ENCODE results near the gene GRAPL. TPM values are rescaled to one million over a fixed set of nuclear protein-coding genes. Genes with fewer than 3 reads are reported as not detected.
"Not testable (repeated sequence)": the region's sequence is repeated elsewhere in the genome, so short reads cannot be mapped to it uniquely, and the experiment has no call there.

GRAPL gene
- polyA plus RNA-seq, 3 donors, result 0.47 to 3.8 (median 1.5) TPM

DNA sequence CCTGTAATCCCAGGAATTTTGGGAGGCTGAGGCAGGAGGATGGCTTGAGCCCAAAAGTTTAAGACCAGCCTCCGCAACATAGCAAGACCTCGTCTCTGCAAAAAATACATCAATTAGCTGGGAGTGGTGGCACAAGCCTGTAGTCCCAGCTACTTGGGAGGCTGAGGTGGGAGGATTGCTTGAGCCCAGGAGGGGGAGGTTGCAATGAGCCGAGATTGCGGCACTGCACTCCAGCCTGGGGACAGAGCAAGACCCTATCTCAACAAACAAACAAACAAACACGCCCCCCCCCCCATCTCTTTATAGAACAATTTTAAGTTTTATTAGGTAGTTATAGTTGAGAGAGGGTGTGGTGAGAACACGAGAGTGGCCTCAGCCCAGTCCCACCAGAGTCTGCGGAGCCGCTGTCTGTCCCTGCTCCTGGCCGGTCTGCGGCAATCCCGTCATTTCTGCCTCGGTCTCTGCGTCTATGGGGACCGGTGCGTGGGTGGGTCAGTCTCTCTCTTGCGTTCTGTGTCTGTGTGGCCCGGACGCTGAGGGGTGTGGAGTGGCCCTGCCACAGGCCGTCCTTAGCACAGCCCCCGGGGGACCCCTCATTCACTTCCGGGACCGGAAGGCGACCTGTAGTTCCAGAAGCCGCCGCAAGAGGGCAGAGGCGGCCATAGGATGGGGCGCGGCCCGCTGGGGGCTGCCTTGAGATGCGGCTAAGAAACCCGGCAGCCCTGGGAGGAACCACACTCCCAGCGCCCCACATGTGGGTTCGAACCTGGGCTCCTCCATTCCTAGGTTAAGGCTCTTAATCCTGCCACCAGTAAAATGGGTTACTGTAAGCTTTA lies 53.9 kb downstream of the GRAPL start:
- WGBS, 3 donors, result no CpG with 5 or more reads among the region's 33 CpGs

DNA sequence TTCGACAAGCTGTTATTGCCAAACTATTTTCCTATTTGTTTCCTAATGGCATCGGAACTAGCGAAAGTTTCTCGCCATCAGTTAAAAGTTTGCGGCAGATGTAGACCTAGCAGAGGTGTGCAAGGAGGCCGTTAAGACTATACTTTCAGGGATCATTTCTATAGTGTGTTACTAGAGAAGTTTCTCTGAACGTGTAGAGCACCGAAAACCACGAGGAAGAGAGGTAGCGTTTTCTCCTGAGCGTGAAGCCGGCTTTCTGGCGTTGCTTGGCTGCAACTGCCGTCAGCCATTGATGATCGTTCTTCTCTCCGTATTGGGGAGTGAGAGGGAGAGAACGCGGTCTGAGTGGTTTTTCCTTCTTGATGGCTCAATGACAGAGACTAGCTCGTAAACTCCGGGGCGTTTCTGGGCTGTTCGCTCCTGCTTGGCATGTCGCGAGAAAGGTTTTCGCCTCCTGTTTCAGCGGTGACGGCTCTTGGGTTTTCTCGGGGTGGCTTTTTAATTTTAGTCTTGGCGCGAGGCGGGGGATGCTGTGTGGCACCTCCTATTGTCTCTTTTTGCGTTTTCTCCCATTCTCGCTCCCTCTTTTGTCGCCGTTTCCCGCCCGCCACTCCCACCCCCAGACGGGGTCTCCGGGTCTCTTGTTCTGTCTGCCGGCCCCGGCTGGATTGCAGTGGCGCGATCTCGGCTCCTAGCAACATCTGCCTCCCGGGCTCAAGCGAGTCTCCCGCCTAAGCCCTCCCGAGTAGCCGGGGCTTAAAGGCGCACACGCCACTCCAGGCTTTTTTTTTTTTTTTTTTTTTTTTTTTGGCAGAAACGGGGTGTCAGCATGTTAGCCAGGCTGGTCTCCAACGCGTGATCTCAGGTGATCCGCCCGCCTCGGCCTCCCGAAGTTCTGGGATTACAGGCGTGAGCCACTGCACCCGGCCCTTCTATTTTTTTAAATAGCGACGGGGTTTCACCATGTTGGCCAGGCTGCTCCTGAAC lies 60.8 kb downstream of the GRAPL start:
- not testable (repeated sequence) for H3K27ac ChIP-seq (ENCODE audit: low read depth, low read length)
- 0% methylated on average over 9 of the region's 62 CpGs for WGBS, 3 donors

More for the DNA sequence above, 53.9 kb downstream of the GRAPL start:
- not testable (repeated sequence) for H3K27ac ChIP-seq (ENCODE audit: low read depth, low read length)

DNA sequence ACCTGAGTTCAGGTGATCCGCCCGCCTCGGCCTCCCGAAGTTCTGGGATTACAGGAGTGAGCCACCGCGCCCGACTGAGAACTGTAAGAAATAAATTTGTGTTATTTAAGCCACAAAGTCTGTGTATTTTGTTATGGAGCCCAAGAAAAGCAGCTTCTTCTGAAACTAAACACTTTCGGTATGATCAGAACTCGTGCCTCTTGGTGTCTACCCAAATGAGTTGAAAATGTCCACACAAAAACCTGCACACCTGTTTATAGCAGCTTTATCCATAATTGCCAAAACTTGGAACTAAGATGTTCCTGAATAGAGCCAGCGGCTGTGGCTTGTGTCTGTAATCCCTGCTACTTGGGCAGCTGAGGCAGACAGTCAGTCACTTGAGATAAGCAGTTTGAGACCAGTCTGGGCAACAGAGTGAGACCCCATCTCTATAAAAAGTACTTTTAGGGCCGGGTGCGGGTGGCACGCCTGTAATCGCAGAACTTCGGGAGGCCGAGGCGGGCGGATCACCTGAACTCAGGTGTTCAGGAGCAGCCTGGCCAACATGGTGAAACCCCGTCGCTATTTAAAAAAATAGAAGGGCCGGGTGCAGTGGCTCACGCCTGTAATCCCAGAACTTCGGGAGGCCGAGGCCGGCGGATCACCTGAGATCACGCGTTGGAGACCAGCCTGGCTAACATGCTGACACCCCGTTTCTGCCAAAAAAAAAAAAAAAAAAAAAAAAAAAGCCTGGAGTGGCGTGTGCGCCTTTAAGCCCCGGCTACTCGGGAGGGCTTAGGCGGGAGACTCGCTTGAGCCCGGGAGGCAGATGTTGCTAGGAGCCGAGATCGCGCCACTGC lies 61.7 kb downstream of the GRAPL start:
- H3K27ac ChIP-seq (ENCODE audit: low read depth, low read length), result not testable (repeated sequence)
- no CpG with 5 or more reads among the region's 39 CpGs for WGBS, 3 donors

DNA sequence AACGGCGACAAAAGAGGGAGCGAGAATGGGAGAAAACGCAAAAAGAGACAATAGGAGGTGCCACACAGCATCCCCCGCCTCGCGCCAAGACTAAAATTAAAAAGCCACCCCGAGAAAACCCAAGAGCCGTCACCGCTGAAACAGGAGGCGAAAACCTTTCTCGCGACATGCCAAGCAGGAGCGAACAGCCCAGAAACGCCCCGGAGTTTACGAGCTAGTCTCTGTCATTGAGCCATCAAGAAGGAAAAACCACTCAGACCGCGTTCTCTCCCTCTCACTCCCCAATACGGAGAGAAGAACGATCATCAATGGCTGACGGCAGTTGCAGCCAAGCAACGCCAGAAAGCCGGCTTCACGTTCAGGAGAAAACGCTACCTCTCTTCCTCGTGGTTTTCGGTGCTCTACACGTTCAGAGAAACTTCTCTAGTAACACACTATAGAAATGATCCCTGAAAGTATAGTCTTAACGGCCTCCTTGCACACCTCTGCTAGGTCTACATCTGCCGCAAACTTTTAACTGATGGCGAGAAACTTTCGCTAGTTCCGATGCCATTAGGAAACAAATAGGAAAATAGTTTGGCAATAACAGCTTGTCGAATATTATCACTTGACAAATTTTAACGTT lies 62.5 kb downstream of the GRAPL start:
- H3K27ac ChIP-seq (ENCODE audit: low read depth, low read length), result not testable (repeated sequence)
- WGBS, 3 donors, result no CpG with 5 or more reads among the region's 36 CpGs

DNA sequence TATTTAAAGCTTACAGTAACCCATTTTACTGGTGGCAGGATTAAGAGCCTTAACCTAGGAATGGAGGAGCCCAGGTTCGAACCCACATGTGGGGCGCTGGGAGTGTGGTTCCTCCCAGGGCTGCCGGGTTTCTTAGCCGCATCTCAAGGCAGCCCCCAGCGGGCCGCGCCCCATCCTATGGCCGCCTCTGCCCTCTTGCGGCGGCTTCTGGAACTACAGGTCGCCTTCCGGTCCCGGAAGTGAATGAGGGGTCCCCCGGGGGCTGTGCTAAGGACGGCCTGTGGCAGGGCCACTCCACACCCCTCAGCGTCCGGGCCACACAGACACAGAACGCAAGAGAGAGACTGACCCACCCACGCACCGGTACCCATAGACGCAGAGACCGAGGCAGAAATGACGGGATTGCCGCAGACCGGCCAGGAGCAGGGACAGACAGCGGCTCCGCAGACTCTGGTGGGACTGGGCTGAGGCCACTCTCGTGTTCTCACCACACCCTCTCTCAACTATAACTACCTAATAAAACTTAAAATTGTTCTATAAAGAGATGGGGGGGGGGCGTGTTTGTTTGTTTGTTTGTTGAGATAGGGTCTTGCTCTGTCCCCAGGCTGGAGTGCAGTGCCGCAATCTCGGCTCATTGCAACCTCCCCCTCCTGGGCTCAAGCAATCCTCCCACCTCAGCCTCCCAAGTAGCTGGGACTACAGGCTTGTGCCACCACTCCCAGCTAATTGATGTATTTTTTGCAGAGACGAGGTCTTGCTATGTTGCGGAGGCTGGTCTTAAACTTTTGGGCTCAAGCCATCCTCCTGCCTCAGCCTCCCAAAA lies 69.2 kb downstream of the GRAPL start:
- WGBS, 3 donors, result 3 to 6% methylated on average over 3 to 6 of the region's 33 CpGs; no CpG with 5 or more reads in 1 of the 3 donors
- H3K27ac ChIP-seq (ENCODE audit: low read depth, low read length), result not testable (repeated sequence)

DNA sequence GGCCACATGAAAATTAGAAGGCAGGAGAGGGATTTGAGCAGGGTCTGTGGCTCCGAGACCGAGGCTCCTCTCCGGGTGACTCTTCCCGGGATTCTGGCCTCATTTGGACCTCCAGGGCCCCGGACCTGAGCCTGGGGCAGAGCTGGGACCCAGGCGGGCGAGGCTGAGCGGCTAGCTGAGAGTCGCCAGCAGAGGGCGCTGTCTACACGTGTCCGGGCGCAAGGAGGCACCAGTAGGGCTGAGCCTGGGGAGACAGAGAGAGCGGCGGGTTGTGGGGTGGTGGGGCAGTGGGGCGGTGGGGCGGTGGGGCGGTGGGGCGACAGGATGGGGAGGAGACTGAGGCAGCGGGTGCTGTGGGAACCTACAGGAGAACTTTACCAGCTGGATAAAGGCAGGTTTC lies 75.1 kb downstream of the GRAPL start:
- H3K27ac ChIP-seq (ENCODE audit: low read depth, low read length), result not testable (repeated sequence)
- WGBS, 3 donors, result no CpG with 5 or more reads among the region's 20 CpGs

DNA sequence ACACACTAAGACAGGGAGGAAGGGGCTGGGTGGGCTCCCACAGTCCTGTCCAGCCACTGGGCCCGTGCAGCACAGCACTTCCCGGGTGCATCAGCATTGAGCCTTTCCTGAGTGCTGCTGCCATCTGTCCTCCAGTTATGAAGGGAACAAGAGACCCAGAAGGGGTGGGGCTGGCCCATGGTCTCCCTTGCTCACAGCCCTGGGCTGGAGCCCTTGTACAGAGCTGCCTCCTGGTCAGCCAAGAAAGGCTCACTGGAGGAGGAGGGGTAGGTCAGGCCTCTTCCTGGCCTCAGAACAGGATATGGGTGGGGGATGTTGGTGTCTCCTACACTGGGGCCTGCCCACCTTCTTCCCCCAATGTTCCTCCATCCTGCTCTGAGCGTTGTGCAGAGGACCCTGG lies 76.0 kb downstream of the GRAPL start:
- WGBS, 3 donors, result no CpG with 5 or more reads among the region's 3 CpGs
- not testable (repeated sequence) for H3K27ac ChIP-seq (ENCODE audit: low read depth, low read length)

Other genes with a start within 250 kb of the GRAPL start
- under 1 TPM; 0.03 to 0.16 (median 0.11) TPM for gene SLC5A10, start 175.4 kb upstream of the GRAPL start, polyA plus RNA-seq
- 1 to 10 TPM in 2 of 3 donors, under 1 TPM in 1; 0.90 to 5.8 (median 4.9) TPM for gene FAM83G, start 122.8 kb upstream of the GRAPL start, polyA plus RNA-seq
- gene GRAP, start 80.6 kb upstream of the GRAPL start, polyA plus RNA-seq, result 1 to 10 TPM; 1.5 to 7.3 (median 3.5) TPM
- 10 to 100 TPM in 2 of 3 donors, 1 to 10 TPM in 1; 8.7 to 27.0 (median 14.2) TPM for gene EPN2, start 109.8 kb downstream of the GRAPL start, polyA plus RNA-seq
- 10 to 100 TPM in 1 of 3 donors, 1 to 10 TPM in 2; 8.1 to 10.6 (median 8.8) TPM for gene B9D1, start 235.1 kb downstream of the GRAPL start, polyA plus RNA-seq

Data from adipose tissue (tissue), 3 donors.